ENCODE results near the gene TRAF4. TPM values are rescaled to one million over a fixed set of nuclear protein-coding genes. Genes with fewer than 3 reads are reported as not detected.

TRAF4 gene
- total and polyA plus RNA-seq, 10 of the 15 experiments (the other 5 are each of a cell fraction or from before 2014, with no cell fraction given) = 3.7 to 197 (median 66.4) TPM

- ChIA-PET RAD21 (ENCODE audit: unreplicated experiment) (interaction anchor here (0.6 to 17.4 kb wide), 7 partner anchors 14 to 153 kb away, joined by 3 to 375 read pairs (median 5); partner anchors contain the start of genes NEK8, RPL23A and TLCD1), CTCF (interaction anchor here (0.6 to 7.4 kb wide), 8 partner anchors 10 to 190 kb away, joined by 3 to 95 read pairs (median 5); partner anchors contain the start of genes NEK8 and TLCD1), POLR2A (interaction anchor here (0.5 to 15.2 kb wide), 9 partner anchors 9 to 211 kb away, joined by 3 to 485 read pairs (median 3); partner anchors contain the start of genes NEK8, PHF12, RPL23A and TLCD1), SMC1A (ENCODE audit: uncharacterized antibody, unreplicated experiment) (interaction anchor here (0.9 to 17.8 kb wide), 6 partner anchors 9 to 153 kb away, joined by 3 to 326 read pairs (median 5); partner anchors contain the start of genes FAM222B, NEK8, RPL23A and TLCD1)
- no peak for TF ChIP-seq RAD51 (IDR thresholded peaks at IDR 0.05)
- TF ChIP-seq JUND (IDR thresholded peaks at IDR 0.05; ENCODE audit: low read depth, low read length) = no peak
- TF ChIP-seq SIN3A (IDR thresholded peaks at IDR 0.05; ENCODE audit: low read depth, low read length) = peak; percentile 18; the same call in 1 of the 2 replicates
- 0 out of 2 replicates have a peak, but pooled peaks have one; percentile 16 for TF ChIP-seq POLR2AphosphoS5 (IDR thresholded peaks at IDR 0.05; ENCODE audit: low read length)
- H4K20me1 ChIP-seq (ENCODE audit: control insufficient read depth, insufficient read depth) = peaks cover under 1% of the 10 kb centered on the region
- no peak overlapping the region for H2AFZ ChIP-seq (ENCODE audit: control insufficient read depth, low read depth, low read length)
- peak overlapping the region; percentile 28; the same call in 1 of the 2 replicates for H3K9ac ChIP-seq (ENCODE audit: control insufficient read depth, insufficient read depth, low read length)
- ATAC-seq = no peak
- H3K36me3 ChIP-seq (ENCODE audit: control insufficient read depth in 2 of 2, insufficient read depth in 2 of 2, low read length in 1 of 2) = peaks cover 0 to 5% of the 10 kb centered on the region in 2 experiments; a peak in 3 of 4 replicates
- peak overlapping the region; percentile 50; the same call in 1 of the 2 replicates for H3K4me3 ChIP-seq
- H3K27me3 ChIP-seq (replicated peaks in 1 of 2; ENCODE audit: control insufficient read depth in 2 of 2, insufficient read depth in 2 of 2, low read length in 1 of 2) = no peaks in the 10 kb centered on the region
- WGBS (ENCODE audit: insufficient coverage, insufficient replicate concordance, low lambda C conversion rate, missing lambda C conversion rate) = 72% methylated on average over 10 of the region's 10 CpGs
- DNase-seq (ENCODE audit: low read depth, low spot score) = no peak
- intact Hi-C loops (cut with micrococcal nuclease; ENCODE audit: unreplicated experiment) (no loop called here), in situ Hi-C loops (cut with MboI) (loop anchor here (25.0 kb wide), 1 partner anchor 1278 kb away; the partner anchor contains the start of gene KSR1)
- peaks cover 51% of the 10 kb centered on the region for H3K79me2 ChIP-seq (ENCODE audit: control insufficient read depth, insufficient read depth, low read length)
- BruUV-seq (replicated peaks) = no TSS peak
- peaks cover 59% of the 10 kb centered on the region for H3K4me1 ChIP-seq (ENCODE audit: control insufficient read depth, insufficient read depth, low read length)
- peak overlapping the region; percentile 70 for H3K4me2 ChIP-seq (ENCODE audit: control insufficient read depth, insufficient read depth)
- peaks cover 6% of the 10 kb centered on the region; the same call in 2 of the 3 replicates for H3K9me3 ChIP-seq (replicated peaks; ENCODE audit: control insufficient read depth, insufficient read depth, low read length)
- no peak for FAIRE-seq
- H3K27ac ChIP-seq (ENCODE audit: control insufficient read depth, insufficient read depth) = peak overlapping the region; percentile 96
Observed at GRCh38 chr17:28740406-28741357, 3.1 kb upstream of the TRAF4 start.
